Kidney tubule cell (primary cell): ENCODE results near the gene HMX1.

ENCODE experiments used
- DNase-seq: peaks from one replicate; pipeline ENCODE4 v3.0.0-alpha.2; 2018; ENCODE audit warnings: low spot score

Gene HMX1

DNA sequence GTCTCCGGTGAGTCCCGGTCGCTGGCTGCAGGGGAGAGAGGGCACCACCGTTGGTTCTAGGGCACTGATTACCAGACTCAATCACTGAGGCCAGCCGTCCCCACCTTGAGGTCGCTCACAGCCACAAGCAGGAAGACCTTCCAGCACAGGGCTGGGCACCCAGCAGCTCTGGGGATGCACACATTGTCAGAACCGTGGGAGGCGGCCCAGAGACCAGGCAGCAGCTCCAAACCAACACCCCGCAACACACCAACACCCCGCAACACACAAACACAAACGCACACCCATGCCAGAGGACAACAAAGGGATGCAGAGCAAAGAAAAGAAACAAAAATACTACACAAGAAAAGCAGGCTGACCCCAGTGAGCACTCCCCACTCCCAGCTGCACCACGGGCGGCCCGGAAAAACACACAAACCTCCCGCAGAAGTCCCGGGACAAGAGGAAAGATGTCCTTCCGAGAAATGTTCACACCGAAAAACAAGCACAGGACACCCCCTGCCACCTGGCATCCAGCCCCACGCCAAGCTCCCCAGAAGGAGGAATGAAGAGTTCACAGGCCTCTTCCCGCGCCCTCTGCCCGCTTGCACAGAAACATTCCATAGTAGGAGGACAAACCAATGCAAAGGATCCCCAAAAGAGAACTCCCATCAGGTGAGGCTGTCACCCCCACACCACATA, 3.2 kb downstream of the HMX1 start:
- DNase-seq = no peak

DNA sequence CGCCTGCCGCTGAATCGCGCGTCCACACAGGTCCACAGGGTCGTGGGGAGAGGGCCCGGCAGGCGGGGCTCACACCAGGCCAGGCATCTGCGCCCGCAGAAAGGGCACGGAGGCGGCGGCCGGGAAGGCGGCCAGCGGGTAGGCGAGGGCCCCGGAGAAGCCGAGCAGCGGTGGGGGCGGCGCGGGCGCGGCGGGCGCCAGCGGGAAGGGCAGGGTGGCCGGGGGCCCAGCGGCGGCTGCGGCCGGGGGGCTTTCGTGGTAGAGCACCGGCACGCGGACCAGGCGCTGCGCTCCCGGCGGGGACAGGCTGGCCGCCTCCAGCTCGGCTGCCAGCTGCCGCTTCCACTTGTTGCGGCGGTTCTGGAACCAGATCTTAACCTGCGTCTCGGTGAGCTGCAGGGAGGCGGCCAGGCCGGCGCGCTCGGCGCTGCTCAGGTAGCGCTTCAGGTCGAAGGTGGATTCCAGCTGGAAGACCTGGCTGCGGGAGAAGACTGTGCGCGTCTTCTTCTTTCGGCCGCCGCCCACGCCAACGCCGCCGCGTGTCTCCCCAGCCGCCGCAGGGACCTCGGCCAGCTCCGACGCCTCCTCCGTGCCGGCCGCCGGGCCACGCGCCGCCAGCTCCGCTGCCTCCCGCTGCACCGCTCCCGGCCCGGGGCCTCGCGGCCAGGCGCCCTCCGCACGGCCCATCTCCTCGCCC, 3.9 kb downstream of the HMX1 start:
- no peak for DNase-seq

DNA sequence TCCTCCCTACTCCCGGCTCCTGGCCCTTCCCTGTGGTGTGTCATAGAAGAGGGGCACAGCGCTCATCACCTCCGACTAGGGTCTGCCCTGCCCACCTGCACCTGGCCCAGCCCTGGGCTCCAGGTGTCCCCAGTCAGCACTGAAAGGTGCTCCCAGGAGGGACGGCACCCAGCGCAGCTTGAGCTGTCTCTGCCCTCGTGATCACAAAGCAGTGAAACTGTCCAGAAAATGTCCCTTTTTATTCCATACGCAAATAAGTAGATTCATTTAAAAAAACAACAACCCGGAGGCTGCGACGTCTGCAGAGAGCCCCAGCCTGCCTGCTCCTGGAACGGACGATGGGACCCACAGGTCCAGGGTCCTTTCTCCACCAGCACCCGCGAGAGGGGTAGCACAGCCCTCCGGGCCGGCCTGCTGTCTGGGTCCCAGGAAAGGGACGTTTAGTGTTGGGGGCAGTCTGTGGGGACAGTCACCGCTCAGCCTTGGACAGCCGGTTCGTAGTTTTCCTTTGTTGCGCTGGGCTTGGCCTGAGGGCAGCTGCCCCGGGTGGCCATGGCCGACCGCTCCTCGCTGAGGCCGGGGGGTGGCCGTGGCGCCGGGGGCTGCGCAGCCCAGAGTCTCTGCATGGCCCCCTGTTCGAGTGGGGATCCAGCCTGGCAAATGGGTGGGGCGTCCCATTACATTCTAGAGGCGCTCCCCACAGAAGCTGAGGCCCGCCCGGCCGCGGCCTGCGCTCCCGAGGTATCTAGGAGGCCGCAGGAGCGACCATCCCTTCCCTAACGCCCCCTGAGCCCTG, 4.6 kb downstream of the HMX1 start:
- DNase-seq = no peak

DNA sequence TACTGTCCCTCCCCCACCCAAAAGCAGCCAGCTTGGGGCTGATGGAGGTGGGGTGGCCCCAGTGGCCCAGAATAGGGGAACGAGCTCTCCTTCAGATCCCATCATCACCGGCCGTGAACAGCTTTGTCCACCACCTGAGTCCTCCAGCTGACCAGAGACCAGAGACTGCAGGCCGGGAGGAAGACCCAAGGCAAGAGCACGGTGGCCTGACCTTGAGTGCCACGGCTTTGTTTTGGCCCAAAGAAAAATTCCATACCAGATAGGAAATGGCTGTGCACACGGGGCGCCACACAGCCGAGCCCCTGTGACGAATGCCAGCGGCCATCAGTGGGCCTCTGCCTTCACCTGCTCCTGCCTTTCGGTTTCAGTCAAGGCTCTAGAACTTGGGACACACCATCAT, 5.2 kb downstream of the HMX1 start:
- no peak for DNase-seq

DNA sequence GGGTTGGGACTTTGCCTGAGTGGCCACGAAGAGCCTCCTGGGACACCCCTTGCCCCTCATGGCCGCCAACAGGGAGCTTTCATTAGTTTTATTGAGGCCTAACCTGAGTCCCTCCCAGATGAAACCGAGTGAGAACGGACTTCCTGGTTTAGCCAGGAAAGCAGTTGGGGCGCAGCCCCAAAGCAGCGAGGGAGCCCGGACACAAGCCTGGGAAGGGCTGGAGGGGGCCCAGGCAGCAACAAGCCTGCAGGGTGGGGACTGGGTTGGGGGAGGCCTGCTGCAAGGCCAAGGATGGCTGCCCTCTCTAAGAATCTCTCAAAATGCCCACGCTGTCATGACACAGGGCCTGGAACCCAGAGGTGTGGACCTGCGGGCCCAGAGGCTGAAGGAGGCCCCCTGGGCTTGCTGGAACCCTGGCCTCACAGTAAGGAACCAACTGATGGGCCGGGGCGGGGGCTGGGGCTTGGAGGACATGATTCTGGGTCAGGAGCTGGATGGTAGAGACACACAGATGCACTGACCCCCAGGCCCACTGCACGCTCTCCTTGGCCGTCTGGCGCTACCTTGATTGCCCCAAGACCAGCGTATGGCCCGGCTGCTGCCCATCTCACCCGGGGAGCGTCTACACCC, 5.8 kb downstream of the HMX1 start:
- no peak for DNase-seq

DNA sequence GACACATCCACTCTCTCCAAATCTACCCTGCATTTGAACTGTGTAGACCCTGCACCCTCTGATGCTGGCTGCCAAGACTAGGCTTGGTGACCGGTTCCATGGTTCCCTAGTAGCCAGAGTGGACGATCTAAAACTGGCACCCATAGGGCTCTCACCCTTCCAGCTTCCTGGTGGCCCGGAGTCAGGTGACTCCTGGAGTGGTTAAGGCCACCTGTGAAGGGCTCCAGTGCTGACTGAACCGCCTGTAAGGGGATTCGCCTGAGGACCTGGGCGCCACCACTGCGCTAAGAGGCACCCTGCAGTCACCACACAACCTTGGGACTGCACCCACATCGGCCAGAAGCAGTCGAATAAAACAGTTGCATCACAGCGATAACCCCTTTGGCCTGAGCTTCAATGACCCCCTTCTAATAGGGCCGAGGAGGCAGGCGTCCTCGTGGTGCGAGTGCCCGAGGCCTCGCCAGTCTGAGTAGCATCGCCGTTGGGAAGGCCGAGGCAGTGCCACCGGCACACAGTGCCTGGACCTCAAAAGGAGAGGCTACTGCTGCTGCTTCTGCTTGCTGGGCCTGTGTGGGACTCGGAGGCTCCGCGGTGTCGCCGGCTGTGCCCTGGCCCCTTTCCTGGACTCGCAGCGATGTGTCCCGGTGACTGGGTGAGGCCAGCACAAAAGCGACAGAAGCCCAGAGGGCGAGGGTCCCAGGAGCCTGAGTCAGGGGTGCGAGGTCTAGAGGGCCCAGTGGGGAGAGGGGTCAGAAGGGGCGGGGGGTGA, 6.5 kb downstream of the HMX1 start:
- no peak for DNase-seq

DNA sequence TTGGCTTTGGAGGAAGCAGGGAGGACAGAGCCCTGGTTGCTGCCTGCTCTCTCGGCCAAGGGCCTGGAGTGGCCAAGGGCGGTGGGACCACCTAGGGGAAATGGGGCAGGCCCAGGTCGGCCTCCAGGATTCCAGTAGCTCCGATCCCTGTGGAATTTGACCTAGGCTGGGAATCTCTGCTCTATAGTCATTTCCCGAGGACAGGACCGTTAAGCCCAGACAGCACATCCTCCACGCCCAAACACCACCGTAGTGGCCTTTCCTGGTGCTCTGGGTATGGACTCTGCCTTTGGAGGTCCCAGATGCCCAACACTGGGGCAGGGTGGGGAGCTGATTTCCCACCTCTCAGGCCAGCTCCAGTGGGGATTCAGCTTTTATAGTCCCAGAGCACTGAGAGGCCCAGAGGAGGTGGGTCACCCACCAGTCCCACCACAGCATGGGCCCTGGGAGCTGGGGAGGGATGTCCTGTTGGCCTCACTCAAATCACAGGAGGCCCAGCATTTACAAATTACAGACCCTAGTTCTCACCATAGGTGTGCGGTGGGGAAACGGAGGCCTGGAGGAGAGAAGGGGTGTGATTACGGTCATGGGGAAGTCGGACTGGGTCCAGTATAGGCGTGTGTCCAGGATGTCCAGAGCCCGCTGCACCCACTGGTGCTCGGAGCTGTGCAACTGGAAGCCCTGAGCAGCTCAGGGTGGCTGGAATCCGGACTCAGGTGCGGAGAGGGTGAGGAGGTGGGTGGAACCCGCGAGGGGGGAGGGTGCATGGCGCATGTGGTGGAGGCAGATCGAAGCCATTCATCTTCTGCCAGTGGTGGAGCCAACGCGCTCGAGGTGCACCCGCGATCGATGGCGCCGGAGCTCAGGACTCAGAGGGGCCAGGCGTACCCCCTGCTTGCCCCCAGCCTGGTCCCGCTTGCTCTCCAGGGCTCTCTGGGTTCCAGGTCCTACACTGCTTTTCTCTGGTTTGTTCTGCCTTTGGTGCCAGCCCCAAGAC, 7.7 kb downstream of the HMX1 start:
- DNase-seq = no peak

DNA sequence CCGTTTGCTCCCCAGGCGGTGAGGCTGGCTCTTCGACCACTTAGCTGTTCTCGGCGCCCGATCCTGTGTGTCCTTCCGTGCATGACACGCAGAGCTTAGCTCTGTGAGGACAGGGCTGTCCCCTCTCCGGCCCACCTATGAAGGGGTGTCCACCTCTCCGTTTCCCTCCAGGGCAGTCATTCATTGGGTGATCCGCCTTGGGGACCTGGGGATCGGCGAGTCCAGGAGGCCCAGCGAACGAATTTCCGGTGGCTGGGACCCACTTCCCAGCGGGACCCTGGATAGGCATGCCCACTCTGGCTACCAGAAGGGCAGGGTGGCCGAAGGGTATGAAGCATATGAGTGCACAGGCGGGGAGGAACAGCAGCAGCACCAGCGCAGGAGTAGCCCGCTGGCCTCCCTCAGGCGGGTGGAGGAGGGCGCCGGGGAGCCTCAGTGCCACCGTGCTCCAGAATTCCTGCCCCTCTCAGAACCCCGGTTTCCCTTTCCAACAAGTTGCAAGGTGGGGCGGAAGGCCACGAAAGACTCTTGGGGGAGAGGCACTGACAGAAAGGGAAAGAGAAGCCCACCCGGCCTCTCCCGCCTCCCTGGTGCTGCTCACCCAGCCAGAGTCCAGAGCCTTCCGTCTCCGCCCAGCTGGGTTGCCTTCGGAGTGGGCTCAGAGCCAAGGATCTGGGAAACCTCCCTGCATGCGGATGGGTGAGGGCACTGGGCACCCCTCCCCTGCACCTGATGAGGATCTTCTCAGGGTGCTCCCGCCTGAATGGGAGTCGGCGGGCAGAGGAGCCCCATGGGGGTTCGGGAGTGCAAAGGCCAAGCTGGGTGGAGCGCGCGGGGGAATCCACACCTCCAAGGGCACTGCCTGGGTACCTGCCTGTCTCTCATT, 8.6 kb downstream of the HMX1 start:
- no peak for DNase-seq

DNA sequence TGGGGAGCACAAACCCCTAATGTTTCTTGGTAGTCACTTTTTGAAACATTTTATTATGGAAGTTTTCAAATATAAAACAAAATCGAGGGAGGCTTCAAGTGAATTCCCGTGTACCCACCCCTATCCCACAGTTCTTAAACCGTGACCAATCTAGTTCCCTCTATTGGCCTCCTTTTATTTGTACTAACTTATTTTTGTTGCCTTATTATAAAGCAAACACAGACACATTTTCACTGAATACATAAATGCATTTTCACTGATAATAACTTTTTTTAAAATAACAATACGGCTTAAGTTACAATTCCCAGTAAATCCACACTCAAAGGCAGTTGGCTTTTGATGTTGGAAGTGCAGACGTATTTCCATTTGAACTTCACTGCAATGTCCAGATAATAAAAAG, 9.3 kb downstream of the HMX1 start:
- no peak for DNase-seq

DNA sequence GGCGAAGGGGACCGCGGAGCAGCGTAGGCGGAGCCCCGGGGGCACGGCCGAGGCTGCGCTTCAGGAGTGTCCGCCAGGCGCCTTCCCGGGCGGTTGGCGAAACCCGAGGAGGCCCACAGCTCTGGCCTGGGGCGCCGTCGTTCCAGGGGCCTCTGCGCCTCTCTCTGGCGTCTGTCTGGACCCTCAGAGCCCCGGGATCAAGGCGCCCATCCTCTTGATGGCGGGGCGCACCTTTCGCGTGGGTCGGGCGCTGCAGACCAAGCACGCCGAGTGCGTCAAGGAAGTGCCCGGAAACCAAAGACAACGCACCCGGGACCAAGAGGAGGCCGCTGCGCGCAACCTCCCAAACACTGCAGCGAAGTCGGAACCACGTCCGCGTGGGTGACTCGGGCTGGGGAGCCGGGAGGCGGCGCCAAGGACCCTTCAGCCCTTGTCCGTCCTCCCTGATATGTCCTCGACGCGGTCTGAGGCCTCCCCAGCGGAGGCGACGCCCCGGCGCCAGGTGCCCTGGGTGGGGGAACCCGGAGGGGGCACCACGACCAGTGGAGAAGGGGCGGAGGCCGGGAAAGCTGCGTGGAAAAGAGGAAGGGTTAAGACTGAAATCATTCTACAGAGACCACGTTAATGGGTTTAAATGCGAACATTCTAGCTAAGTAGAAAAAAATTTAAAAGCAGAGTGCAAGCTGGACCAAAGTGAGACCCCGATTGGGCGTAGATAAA, 9.9 kb downstream of the HMX1 start:
- no peak for DNase-seq

DNA sequence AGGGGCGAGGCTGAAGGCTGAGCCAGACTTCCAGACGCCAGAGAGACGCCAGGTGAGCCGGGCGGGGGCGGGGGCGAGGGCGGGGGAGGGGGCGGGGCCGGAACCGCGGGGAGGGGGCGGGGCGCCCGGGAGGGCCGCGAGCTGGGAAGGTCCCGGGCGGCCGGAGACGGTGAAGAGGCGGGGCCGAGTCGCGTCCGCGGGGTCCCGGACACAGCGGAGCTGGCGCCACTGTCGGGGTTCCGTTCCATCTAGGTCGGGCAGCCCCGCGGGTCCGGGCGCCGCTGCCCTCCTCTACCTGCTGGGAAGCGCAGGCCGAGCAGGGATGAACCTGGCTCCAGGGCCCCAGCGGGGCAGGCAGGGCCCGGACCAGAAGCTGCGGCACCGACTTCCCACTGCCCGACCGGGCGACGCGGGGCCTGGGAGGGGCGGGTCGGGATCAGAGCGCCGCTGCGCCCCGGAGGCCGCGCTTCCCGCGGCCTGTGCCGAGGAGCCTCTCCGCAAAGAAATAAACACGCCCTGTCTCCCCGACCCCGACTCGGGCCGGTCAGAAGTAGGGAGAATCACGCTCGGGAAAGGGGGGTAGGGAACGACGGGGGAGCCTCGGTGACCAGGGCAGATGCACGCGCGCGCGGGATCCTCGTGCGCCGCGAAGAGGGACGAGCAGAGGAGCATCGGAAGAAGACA, 10.6 kb downstream of the HMX1 start:
- DNase-seq = no peak

DNA sequence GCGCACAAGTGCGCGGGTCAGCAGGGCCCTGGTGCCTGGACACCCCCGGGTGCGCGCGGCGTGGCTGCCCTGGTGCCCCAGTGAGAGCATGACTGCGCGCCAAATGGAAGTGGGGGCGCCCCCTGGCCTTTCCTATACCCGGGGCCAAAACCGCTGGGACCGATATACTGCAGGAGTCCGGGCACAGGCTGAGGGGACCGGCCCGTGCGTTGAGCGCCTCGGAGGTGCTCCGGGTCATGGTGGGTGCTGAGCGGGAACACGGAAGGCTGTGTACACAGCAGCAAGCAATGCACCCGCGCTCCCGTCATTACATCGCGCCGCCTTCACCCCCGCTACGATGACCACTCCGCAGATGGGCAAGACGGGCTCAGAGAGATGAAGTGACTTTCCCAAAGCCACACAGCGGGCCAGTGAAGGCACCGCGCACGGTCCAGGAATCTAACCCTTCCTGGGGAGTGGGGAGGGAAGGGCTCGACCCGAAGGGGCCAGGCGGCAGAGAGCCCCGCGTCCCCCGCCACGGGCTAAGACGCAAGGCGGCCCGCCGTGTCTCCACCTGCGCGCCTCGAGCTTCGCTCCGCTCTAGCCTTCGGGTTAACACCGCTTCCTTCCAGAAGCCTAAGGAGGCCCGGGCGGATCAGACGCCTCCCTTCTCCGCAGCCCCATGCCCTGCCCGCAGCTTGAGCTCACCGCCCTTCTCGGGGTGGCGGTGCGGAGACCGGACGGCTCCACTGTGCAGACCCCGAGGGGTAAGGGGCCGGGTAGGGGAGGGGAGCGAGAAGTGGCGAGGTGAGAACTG, 11.3 kb downstream of the HMX1 start:
- DNase-seq = no peak

DNA sequence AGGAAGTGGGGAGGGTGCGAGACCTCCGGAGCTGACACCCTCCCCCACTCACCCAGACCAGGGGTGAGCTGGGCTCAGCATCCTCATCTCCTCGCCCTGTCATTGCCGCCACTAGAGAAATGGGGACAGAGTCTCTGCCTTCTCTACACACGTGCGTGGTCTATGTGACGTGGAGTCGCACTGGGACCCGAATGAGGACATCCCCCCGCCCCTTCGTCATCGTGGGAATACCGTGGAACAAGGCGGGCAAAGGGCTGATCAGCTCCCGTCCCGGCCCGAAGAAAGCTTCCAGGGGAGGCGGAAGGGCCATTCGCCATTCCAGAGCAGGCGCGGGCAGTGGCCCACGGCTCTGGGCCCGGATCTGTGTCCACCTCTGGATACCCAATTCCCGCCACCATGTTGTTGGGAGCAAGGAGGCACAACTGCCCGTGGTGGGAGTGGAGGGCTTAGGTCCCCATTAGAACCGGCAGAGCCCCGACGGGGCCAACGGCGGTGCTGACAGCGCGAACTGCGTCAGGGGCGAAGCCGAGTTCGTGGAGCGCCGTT, 12.0 kb downstream of the HMX1 start:
- no peak for DNase-seq

DNA sequence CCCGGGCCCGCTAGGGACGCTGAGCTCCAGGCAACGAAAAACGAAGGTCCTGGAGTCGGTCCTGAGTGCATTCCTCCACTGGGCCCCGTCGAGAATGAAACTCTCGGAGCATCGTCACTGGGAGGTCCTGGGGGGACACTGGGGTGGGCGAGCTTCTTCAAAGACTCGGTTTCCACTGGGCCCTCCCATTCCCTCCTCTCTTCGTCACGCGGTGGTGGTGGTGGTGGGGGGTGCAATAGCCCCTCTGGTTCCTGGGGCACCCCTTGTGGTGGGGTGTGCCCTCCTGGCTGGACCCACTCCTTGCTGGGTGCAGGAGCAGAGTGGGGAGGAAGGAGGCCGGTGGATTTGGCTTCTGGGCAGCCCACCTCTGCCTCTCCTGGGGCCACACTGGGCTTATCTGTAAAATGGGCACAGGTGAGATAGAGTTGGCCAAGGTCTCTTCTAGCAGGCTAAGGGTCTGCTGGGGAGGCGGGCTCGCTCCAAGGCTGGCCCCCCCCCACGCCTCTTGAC, 12.9 kb downstream of the HMX1 start:
- DNase-seq = no peak

DNA sequence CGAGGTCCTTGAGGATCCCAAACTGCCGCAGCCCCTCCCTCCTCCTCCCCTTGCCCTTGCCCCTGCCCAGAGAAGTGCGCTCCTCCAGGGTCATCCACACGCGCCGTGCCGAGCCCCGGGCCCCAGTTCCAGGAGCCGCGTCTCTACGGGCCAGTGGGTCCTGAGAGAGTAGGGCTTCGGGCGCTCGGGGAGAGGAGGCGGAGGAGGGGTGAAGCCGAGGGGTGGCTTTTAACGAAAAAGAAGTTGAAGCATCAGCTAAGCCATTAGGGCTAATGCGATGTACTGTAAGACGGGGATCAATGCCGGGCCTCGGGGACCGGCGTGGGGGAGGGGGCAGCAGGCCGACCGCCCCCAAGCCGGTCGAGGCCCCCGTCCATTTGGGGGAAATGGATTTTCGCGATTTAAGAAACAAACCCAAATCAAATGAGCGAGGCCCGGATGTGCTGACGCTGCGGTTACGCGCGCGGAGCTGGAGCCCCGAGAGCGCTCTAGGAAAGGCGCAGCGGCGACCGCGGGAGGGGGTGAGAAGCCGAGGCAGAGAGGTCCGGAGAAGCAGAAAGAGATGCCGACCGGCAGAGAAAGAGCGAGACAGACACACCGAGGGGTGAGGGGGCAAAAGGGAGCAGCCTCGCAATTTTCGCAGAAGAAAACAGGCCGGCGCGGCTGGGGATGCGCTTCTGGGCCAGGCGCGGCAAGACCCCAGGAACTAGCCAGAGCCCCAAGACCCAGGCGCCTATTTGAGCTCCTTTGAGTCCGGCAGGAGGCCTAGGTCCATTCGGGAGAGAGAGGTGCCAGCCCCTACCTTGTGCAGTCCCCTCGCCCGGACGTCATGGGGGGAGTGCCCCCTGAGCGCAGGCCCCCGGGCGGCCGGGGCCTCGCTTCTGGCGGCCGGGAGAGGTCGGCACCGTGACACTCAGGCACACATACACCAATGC, 13.6 kb downstream of the HMX1 start:
- no peak for DNase-seq
